GM19324 (cell line): ENCODE measurements around the gene CDON.

ENCODE experiments used
- ATAC-seq: cut with Tn5 transposase; IDR thresholded peaks from one replicate; pipeline ENCODE4 v1.9.1; 2021; ENCODE audit warnings: mild to moderate bottlenecking, moderate library complexity; ENCODE audit not compliant: unreplicated experiment, low FRiP score

Gene CDON

GRCh38 chr11:126084608-126084912 is 21.9 kb upstream of the CDON start:
- no peak for ATAC-seq

DNA sequence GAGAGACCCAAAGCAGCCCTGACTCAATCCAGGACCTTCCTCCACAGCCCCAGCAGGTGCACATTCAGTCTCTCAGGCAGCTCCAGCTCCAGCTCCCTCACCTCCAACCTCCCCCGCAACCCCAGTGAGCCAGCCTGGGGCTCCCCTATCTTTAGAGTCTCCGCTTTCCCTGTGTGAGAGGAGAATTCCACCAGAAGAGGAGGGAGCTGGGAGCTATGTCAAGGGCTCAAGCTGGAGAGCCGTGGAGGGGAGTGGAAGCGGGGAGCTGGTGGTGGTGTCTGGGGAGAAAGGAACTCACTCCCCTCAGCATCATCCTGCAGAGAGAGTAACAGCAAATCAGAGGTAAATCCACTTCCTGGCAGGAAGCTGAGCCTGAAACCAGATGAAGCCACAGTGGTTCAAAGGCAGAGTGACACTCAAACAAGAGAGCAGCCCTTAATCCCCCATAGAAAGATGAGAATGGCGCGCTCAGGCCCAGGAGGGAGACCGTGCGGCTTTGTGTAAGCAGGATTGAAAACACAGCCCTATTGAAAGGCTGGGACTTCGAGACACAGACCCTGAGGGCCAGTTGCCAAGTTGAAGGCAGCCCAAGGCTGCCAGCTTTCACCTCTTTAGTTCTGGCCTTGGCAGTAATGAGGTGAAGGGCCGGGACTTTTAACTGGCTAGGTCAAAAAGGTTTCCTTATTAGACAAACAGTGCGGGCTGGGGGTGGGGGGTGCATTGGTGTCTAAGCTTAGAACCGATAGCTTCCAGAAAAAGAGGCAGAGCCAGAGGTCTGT is 21.4 kb upstream of the CDON start:
- ATAC-seq = no peak

- no peak for ATAC-seq
These were observed 19.8 kb upstream of the CDON start for GRCh38 chr11:126082251-126083109.

DNA sequence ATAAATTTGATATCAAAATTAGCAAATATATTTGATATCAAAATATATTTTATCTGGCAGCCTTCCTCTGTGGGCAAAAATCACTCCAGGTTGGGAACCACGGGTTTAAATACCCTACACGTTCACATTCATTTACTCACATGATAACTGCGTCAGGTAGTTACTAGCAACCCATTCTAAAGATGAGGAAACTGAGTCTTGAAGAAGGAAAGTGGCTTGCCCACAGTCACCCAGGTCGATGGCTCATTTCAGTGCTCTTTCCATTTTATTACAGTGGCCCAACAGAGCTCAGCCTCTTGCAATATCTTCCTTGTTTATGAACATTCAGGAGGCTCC is 19.2 kb upstream of the CDON start:
- no peak for ATAC-seq

DNA sequence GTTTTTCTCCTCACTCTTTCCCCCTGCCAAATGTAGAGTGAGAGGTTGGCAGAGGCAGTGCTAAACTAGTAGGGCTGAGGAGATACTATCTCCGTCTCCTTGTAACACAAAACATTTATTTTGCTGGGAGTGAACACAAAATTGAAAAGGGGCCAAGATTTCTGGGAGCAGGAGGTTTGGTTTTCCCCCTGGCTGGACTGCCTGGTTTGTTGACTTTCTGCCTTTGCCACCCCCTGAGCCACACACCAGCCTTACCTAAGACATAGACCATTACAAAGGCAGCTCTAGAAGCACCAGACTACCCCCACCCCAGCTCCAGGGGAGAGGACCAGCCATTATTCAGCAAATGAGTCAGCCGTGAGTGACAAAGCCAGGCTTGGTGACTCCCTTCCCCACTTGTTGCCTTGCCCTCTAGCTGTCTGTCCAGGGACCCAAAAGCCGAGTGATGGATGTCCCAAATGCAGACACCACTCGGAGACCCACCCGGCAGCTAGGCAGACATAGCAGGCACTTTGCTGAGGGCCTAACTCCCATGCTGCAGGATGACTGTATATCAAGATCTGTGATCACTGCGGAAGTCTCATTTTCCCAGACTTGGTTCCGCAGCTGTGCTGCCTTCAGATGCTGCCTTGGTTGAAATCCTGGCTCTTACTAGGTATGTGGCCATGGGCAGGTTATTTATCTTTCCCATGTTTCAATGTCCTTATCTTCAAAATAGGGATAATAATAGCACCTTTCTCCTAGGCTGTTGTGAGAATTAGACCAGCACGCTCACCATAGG is 17.7 kb upstream of the CDON start:
- no peak for ATAC-seq

DNA sequence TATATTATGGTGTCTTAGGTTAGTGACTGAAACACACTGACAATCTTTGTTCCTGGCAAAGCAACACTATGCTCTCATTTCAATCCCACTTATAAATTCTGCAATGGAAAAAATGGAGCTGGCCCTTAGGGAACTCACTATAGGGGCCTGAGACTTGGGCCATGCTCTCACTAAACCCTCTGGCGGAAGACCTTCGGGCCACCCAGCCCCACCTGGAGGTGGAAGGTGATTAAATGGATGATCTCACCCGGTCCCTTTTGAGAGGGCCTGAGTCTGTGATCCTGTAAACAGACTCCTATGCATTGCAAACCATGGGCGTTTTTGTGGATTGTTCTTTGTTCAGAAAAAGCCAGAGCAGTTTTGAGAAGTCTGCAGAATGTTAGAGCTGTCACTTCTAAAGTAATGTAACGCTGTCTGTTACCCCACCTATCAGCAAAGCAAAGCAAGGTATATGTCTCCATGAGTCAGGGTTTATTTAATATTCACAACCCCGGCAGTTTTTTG is 17.0 kb upstream of the CDON start:
- ATAC-seq = no peak

DNA sequence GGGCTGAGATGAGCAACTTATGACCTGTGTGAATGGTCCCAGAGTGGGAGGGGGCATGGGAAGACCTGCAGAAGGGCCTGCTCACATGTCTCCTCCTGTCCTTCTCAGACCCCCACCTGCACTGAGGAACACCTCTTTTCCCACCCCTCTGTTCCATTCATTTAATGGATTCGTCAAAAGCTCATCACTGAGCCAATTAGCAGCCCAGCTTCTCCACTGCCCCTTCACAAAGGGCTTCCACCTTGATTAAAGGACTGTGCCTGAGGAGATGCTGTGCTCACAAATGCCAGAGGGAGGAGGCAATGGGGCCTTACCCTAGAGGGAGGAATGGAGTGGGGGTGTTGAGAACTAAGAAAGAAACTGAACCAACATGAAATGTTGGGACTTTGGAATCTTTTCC is 14.0 kb upstream of the CDON start:
- no peak for ATAC-seq

DNA sequence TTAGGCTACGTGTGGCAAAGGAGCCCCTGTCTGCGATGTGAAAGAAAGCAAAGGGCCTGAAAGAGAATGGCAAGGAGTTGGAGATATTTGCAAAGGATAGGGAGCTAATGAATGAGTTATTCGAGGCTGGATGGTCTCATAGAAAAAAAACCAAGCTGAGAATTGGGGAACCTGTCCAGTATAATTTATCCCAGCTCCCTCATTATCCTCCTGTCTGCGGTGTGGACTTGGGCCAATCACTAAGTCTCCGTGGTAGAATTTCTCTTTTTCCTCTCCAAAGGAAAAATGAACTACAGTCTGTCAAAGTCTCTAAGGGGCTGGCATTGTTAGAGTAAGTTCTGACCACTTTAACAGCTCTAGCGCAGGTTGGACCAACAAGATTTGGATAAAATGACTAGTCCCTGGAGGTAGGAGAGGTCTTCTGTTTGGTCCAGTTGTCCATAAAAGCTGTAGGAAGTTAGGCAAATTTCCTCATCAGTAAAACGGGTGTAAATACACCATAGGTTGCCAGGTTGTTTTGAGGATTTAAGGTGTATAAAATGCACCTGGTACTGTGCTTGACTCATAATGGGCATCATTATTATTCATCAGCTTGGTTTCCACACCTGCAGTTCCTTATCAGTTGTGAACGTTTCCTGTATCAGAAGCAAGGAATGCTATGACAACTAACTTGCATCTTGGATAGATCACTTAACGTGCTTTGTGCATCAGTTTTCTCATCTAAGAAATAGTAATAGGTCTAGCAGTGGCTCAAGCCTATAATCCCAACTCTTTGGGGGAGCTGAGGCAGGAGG is 10.3 kb upstream of the CDON start:
- ATAC-seq = no peak

DNA sequence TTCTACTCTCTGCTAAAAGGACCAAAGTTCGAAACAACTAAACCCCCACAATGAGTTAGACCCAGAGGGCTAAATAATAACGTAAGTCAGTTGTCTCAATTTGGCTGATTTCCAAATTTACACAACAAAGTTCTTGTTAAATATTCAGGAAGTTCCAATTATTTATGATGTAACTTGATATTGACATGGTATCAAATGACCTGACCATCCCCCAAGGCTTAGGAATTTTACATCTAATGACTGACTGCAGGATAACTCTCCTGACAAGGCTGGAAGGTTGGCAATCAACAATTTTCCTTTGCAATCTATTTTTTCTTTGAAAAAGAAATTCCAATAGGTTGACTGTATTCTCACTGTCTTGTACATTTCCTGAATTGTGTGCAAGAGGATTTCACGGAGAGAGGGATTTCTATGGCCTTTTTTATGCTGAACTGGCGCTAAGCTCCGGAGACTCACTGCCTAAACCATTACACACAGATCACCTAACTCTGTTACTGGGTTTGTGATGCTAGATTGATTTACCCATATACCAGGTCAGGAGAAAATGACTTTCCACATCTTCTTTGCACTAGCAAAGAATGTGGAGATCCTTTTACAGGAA is 9.6 kb upstream of the CDON start:
- no peak for ATAC-seq

DNA sequence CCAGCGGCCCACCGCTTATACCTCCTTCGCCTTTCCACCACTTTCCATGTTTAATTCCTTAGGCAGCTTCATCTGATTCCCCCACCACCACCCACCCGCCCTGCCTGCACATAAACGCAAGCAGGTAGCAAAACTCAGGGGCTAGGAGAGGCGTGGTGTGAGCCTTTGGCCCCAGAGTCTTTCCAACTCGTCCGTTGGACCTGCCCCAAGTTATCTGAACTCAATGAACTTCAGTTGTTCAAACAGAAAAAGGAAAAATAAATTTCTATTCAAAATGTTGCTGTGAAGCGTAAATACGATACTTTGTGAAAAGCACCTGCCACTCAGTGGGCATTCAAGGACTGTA is 814 bp upstream of the CDON start:
- no peak for ATAC-seq

DNA sequence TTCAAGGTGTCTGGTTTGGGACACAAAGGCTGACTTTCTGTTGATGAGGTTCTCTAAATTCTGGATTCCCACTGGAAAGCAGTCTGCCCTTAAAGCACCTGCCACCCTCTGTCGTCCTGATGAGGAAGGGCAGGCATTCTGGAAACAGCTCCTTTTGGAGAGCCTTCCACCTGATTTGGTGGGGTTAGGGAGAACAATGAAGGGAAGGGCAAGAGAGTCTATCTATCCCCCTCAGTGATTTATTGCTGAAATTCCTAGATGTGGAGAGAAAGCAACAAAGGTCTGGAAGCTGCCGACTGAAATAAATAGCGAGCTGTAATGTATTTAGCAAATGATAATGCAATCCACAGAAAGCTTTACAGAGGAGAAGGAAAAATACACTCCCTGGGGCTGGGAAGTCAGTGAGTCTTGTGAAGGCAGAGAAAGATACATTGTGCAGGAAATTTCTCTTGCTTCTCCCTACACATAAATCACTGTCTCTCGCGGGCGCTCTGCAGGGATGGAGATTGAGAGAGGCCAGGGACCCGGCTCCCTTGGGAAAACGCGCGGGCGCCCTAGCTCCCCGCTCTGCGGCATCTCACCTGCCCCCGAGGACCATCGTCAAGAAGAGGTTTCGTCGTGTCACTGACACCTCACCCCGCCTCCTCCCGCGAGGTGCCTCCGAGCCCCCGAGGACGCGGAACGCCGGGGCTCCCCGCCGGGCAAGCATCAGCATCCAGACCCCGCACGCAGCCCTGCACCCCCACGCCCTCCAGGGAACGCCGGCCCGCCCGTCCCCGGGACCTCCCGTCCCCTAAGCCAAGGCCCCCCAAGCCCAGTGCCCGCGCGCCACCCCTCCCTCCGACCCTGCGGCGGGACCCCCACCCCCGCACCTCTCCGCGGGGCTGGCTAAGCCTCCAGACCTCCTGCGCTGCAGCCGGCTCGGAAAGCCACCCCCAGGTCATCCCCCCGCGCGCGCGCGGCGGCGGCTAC is 673 bp downstream of the CDON start:
- peak; percentile 3 for ATAC-seq

DNA sequence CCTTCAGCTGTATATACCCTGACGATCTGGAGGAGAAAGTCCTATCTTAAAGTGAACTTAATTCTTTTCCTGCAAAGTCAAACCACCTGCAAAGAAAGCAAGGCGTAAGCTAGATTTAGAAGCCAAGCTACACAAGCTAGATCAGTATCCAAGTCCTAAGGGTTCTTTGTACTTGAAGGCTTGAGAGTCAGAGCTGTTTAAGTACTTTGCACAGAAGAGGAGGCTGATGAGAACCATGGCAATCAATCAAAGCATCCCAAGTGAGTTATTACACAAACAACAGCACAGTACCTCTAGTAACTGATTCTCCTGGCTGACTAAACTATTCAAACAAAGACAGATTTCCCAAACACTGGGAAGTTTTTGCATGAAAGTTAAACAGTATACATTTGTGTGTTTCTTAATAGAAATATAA is 1.9 kb downstream of the CDON start:
- no peak for ATAC-seq

DNA sequence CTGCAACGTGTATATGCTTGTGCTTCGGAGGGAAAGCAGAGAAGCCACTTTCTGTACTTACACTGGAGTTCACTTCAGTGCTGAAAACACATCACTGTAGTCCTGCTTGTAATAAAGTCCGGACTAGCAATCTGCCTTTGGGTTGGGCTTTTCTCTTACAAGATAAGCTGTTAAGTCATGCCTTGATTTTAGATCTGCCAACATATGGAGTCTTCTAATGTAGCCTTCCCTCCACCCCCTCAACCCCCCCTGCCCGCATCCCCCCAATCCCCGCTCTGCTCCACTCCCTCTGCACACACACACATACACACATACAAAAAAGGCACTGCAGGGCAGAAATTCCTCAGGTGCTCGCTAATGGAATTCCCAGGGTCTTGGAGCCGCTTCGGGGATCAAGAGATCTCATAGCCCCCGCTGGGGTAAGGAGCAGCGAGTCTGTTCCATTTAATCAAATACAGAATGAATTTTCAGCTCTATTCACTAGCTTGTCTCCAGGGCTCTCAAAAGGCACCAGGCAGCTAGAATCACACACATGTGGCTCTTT is 3.4 kb downstream of the CDON start:
- no peak for ATAC-seq

- no peak for ATAC-seq
These were observed 4.4 kb downstream of the CDON start for GRCh38 chr11:126058105-126058874.

DNA sequence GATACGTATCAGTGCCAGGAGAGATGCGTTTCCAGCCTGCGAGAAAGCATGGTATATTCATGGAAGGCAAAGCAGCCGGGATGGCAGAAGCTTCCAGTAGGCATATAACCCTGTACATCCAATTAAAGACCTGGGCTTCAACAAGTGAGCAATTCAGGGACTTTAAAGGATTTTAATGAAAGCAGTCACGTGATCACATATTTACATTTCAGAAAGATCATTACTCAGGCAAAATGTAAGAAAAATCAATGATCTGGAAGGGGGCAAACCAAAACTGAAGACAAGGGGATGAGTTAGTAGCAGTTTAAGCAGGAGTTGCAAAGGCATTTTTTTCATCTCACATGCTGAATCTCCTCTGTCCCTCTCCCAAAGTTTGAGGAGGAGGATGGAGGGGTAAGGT is 7.8 kb downstream of the CDON start:
- no peak for ATAC-seq

- ATAC-seq = no peak
These were observed 8.3 kb downstream of the CDON start for GRCh38 chr11:126054408-126054807.

DNA sequence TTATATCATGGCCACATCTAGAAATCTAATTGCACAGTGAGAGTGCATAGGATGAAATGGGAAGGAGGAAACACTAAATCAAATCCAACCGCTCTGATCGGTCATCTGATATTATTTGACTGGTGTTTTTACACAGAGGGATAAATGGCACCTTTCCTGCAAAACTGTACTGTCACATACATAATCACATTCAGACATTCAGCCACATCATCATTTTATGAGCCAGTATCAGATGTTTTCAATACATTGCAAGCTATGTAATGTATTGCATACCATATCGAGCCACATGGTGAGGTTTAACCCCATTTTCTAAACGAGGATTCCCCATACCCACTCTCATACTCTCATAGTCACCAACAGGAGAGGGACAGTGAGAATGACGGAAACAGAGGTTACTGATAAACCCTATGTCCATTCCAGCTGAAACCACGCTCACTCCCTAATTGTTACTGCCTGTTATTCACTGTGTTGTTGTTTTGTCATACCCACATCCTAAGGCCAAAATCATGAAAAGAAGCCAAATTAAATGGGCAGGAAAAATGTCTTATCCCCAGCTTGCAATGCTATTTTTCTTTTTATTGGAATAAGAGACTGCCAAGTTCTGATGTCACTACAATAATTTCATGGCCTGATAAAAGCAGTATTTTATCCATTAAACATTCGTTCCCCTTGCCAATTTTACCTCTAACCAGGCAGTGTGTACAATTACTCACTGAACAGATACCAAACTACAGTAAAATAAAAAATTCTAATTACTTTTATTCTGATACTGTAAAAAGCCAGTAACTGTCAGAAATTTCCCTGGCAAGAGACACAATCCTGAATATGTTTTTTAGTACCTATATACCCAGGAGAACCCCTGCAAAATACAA is 9.0 kb downstream of the CDON start:
- ATAC-seq = no peak
